Gastroesophageal sphincter (tissue), 4 donors: ENCODE measurements around the gene UBE2E2. TPM values are rescaled to one million over a fixed set of nuclear protein-coding genes. Genes with fewer than 3 reads are reported as not detected.

Source experiments
- ATAC-seq: fragments of 150-250 bp; one replicate; pipeline ENCODE4 v1.9.1; 2016; ENCODE audit warnings: mild to moderate bottlenecking, moderate library complexity
- H3K27ac ChIP-seq, 4 donors: fragments of 200-600 bp; sonication (generic) in 3 of 4; 1 replicate in 3 of 4; 2 replicates in 1 of 4; pipeline ENCODE4 v1.5.1; 2016 to 2019
- H3K27me3 ChIP-seq: fragments of 200-600 bp; sonication (generic); one replicate; pipeline ENCODE4 v1.5.1; 2019
- H3K36me3 ChIP-seq, 2 donors: fragments of 200-600 bp; sonication (generic); one replicate each; pipeline ENCODE4 v1.5.1; 2019; ENCODE audit warnings: control low read depth in 1 of 2
- H3K4me1 ChIP-seq, 3 donors: fragments of 200-600 bp; sonication (generic); 1 replicate in 2 of 3; 2 replicates in 1 of 3; pipeline ENCODE4 v1.5.1; 2016 to 2019; ENCODE audit warnings: control low read depth in 2 of 3
- H3K4me3 ChIP-seq, 2 donors: fragments of 200-600 bp; sonication (generic); one replicate each; pipeline ENCODE4 v1.5.1; 2019; ENCODE audit warnings: mild to moderate bottlenecking in 1 of 2, moderate library complexity in 1 of 2
- H3K9me3 ChIP-seq, 3 donors: fragments of 200-600 bp; sonication (generic); one replicate each; pipeline ENCODE4 v1.5.1; 2017 to 2019; ENCODE audit warnings: control low read depth in 2 of 3
- CTCF ChIP-seq, 4 experiments: fragments of 200-600 bp in 2 of 4; fragments of 450-650 bp in 2 of 4; sonication (generic) in 1 of 4; IDR thresholded peaks; one replicate each; pipeline ENCODE4 v1.5.1; 2017 to 2019; ENCODE audit warnings: antibody characterized with exemption in 4 of 4, mild to moderate bottlenecking in 2 of 4, moderate library complexity in 2 of 4
- EP300 ChIP-seq: sonication (generic); formaldehyde crosslinking; IDR thresholded peaks from one replicate; pipeline ENCODE4 v1.6.1; 2017; ENCODE audit warnings: antibody characterized with exemption, mild to moderate bottlenecking
- POLR2A ChIP-seq, 2 donors: fragments of 450-650 bp; IDR thresholded peaks; one replicate each; pipeline ENCODE4 v1.6.1; 2017; ENCODE audit warnings: antibody characterized with exemption in 2 of 2, mild to moderate bottlenecking in 2 of 2, moderate library complexity in 1 of 2
- POLR2AphosphoS5 ChIP-seq: sonication (generic); formaldehyde crosslinking; IDR thresholded peaks from one replicate; pipeline ENCODE4 v1.6.1; 2017; ENCODE audit warnings: antibody characterized with exemption
- WGBS, 2 donors: methylation state at CpG; one replicate each; pipeline ENCODE4 v1.1.5; 2018; ENCODE audit warnings: low coverage in 1 of 2; 5-methylcytosine and 5-hydroxymethylcytosine counted together
- total RNA-seq, 4 donors: library from RNA; depleted of rRNA; stranded (reverse); fragments of >200 nt; gene quantifications; one replicate each; pipeline ENCODE4 v1.1.0, GENCODE V29; 2016

Gene UBE2E2
- total RNA-seq, 4 donors from 2014 or later = 35.8 to 114 (median 70.2) TPM

- H3K4me3 ChIP-seq = no peak overlapping the region
- no peak overlapping the region for H3K27ac ChIP-seq
- TF ChIP-seq EP300 (no peak), POLR2A (IDR thresholded peaks at IDR 0.05) (no peak), CTCF (IDR thresholded peaks at IDR 0.05) (no peak), POLR2AphosphoS5 (no peak)
- peaks cover 0 to 14% (median 0%) of the 10 kb centered on the region in 3 donors for H3K4me1 ChIP-seq
- no peak for ATAC-seq
- WGBS, 2 donors = 40 to 70% methylated on average over 1 to 2 of the region's 2 CpGs
- no peaks in the 10 kb centered on the region for H3K27me3 ChIP-seq
- H3K36me3 ChIP-seq = no peaks in the 10 kb centered on the region
- H3K9me3 ChIP-seq = no peaks in the 10 kb centered on the region
Observed at GRCh38 chr3:23518441-23518840, 315.3 kb downstream of the UBE2E2 start.

GRCh38 chr3:23519314-23520208 is 316.4 kb downstream of the UBE2E2 start:
- no peak overlapping the region for H3K27ac ChIP-seq
- H3K27me3 ChIP-seq = no peaks in the 10 kb centered on the region
- peaks cover 0 to 14% (median 0%) of the 10 kb centered on the region in 3 donors for H3K4me1 ChIP-seq
- H3K4me3 ChIP-seq = no peak overlapping the region
- TF ChIP-seq CTCF (IDR thresholded peaks at IDR 0.05) = no peak
- TF ChIP-seq POLR2A (IDR thresholded peaks at IDR 0.05) = no peak
- TF ChIP-seq POLR2AphosphoS5 = no peak
- TF ChIP-seq EP300 = no peak
- WGBS, 2 donors = 73 to 94% methylated on average over 3 to 4 of the region's 4 CpGs
- no peaks in the 10 kb centered on the region for H3K9me3 ChIP-seq
- H3K36me3 ChIP-seq = no peaks in the 10 kb centered on the region
- no peak for ATAC-seq

GRCh38 chr3:23527326-23527725 is 324.2 kb downstream of the UBE2E2 start:
- Histone ChIP-seq H3K27me3 (no peaks in the 10 kb centered on the region), H3K36me3 (no peaks in the 10 kb centered on the region), H3K27ac (no peak overlapping the region), H3K4me1 (no peaks in the 10 kb centered on the region), H3K9me3 (no peaks in the 10 kb centered on the region), H3K4me3 (no peak overlapping the region)
- TF ChIP-seq POLR2AphosphoS5 (no peak), POLR2A (IDR thresholded peaks at IDR 0.05) (no peak), EP300 (no peak), CTCF (IDR thresholded peaks at IDR 0.05) (no peak)
- WGBS, 2 donors = 82 to 100% methylated on average over 2 of the region's 2 CpGs
- no peak for ATAC-seq

GRCh38 chr3:23533596-23533995 is 330.5 kb downstream of the UBE2E2 start:
- TF ChIP-seq CTCF (IDR thresholded peaks at IDR 0.05) (no peak), POLR2A (IDR thresholded peaks at IDR 0.05) (no peak), EP300 (no peak), POLR2AphosphoS5 (no peak)
- ATAC-seq = no peak
- peaks cover 0 to 10% (median 0%) of the 10 kb centered on the region in 3 donors for H3K4me1 ChIP-seq
- H3K9me3 ChIP-seq = no peaks in the 10 kb centered on the region
- no peak overlapping the region for H3K4me3 ChIP-seq
- H3K27me3 ChIP-seq = no peaks in the 10 kb centered on the region
- no peak overlapping the region for H3K27ac ChIP-seq
- no peaks in the 10 kb centered on the region for H3K36me3 ChIP-seq
- WGBS, 2 donors = 96 to 97% methylated on average over 7 to 11 of the region's 11 CpGs

- Histone ChIP-seq H3K27ac (no peak overlapping the region), H3K27me3 (no peaks in the 10 kb centered on the region), H3K4me1 (peaks cover 0 to 10% (median 0%) of the 10 kb centered on the region in 3 donors), H3K9me3 (no peaks in the 10 kb centered on the region), H3K4me3 (no peak overlapping the region), H3K36me3 (no peaks in the 10 kb centered on the region)
- 16 to 44% methylated on average over 2 of the region's 2 CpGs for WGBS, 2 donors
- TF ChIP-seq EP300 = no peak
- TF ChIP-seq POLR2AphosphoS5 = no peak
- no peak for TF ChIP-seq POLR2A (IDR thresholded peaks at IDR 0.05)
- no peak for TF ChIP-seq CTCF (IDR thresholded peaks at IDR 0.05)
- peak; percentile 25 for ATAC-seq
Observed at GRCh38 chr3:23533996-23534395, 330.9 kb downstream of the UBE2E2 start.
